HEK293T (cell line): ENCODE data around the gene NADK.
A peak's percentile ranks its signal among the peaks of the same experiment; 100 is the strongest.

ENCODE experiments used
- CTCF ChIA-PET: fragments of 350-600 bp; formaldehyde crosslinking; extraction: SDS; loops from one replicate; lab custom pipeline; 2021; ENCODE audit warnings: antibody characterized with exemption, inconsistent platforms; lab: Yijun Ruan, JAX
- POLR2A ChIA-PET: fragments of 350-600 bp; formaldehyde crosslinking; extraction: SDS; loops from one replicate; lab custom pipeline; 2020; ENCODE audit warnings: antibody characterized with exemption, inconsistent platforms; lab: Yijun Ruan, JAX
- DNase-seq: peaks from one replicate; pipeline ENCODE4 v3.0.0; 2012; ENCODE audit warnings: mixed read lengths; ENCODE audit errors: extremely low spot score
- ARNT ChIP-seq: fragments of 450-650 bp; IDR thresholded peaks from 2 replicates; pipeline ENCODE4 v1.6.1; 2017; ENCODE audit warnings: mild to moderate bottlenecking
- BHLHE40 ChIP-seq: fragments of 450-650 bp; IDR thresholded peaks from 2 replicates; pipeline ENCODE4 v1.6.1; 2016; ENCODE audit warnings: mild to moderate bottlenecking, moderate library complexity, borderline replicate concordance
- CTBP1 ChIP-seq: fragments of 450-650 bp; IDR thresholded peaks from 2 replicates; pipeline ENCODE4 v1.6.1; 2016; ENCODE audit warnings: borderline replicate concordance
- FOXA1 ChIP-seq: fragments of 450-650 bp; IDR thresholded peaks from 2 replicates; pipeline ENCODE4 v1.6.1; 2016; ENCODE audit warnings: mild to moderate bottlenecking
- FOXK2 ChIP-seq: fragments of 450-650 bp; IDR thresholded peaks from 2 replicates; pipeline ENCODE4 v1.6.1; 2016; ENCODE audit warnings: mild to moderate bottlenecking
- FOXM1 ChIP-seq: fragments of 450-650 bp; IDR thresholded peaks from 2 replicates; pipeline ENCODE4 v1.6.1; 2017; ENCODE audit warnings: mild to moderate bottlenecking, borderline replicate concordance
- HDGF ChIP-seq: fragments of 450-650 bp; IDR thresholded peaks from 2 replicates; pipeline ENCODE4 v1.6.1; 2017; ENCODE audit warnings: antibody characterized with exemption, borderline replicate concordance
- L3MBTL2 ChIP-seq: fragments of 450-650 bp; conservative IDR thresholded peaks from 2 replicates; pipeline ENCODE4 v1.6.1; 2016; ENCODE audit warnings: mild to moderate bottlenecking
- LEF1 ChIP-seq: fragments of 450-650 bp; IDR thresholded peaks from 2 replicates; pipeline ENCODE4 v1.6.1; 2017; ENCODE audit warnings: mild to moderate bottlenecking, borderline replicate concordance
- NFRKB ChIP-seq: fragments of 450-650 bp; IDR thresholded peaks from 2 replicates; pipeline ENCODE4 v1.6.1; 2016; ENCODE audit warnings: mild to moderate bottlenecking, moderate library complexity
- SP1 ChIP-seq: fragments of 450-650 bp; IDR thresholded peaks from 2 replicates; pipeline ENCODE4 v1.6.1; 2017
- SUZ12 ChIP-seq: fragments of 450-650 bp; IDR thresholded peaks from 2 replicates; pipeline ENCODE4 v1.6.1; 2016; ENCODE audit warnings: mild to moderate bottlenecking
- TARDBP ChIP-seq: fragments of 450-650 bp; IDR thresholded peaks from 2 replicates; pipeline ENCODE4 v1.6.1; 2016
- ZNF384 ChIP-seq: fragments of 450-650 bp; IDR thresholded peaks from 2 replicates; pipeline ENCODE4 v1.6.1; 2016
- TF ChIP-seq, protein P1 (sequence below): fragments of 450-650 bp; IDR thresholded peaks from 2 replicates; pipeline ENCODE4 v1.6.1; 2016

NADK gene

DNA sequence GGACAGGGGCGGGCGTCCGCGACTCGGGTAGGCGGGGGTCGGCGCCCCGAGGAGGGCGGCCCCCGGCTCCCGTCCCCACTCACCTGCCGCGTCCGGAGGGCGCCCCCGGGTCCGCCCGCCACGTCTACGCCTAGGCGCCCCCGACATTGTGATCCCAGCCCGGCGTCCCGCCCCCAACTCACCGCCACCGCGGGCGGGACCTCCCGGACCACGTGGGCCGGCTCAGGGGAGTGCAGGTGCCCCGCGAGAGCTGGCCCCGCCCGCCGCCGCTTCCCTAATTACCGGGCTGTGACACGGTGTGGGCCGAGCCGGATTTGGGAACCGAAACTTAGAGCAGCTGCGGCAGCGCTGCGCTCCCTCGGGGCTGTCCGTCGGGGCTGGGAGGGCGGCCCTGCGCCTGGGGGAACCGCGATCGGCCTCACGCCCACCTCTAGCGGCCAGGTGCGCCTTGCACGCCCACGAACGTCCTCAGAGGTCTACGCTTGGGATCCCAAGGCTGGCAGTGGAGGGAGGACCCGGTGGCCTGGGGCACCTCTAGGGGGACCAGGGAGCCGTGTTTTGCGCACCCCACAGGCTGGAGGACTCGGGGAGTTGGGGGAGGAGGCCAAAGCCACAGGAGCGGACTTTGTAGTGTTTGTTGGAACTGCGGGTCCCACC, 521 bp upstream of the NADK start:
- ChIA-PET CTCF (no interaction called here), POLR2A (interaction anchor here (0.5 to 2.2 kb wide), 4 partner anchors 74 to 130 kb away, joined by 3 to 9 read pairs (median 3); no protein-coding TSS in a partner anchor)
- peak; percentile 63 for DNase-seq
- TF ChIP-seq HDGF (no peak), L3MBTL2 (peak; percentile 71), BHLHE40 (no peak)

DNA sequence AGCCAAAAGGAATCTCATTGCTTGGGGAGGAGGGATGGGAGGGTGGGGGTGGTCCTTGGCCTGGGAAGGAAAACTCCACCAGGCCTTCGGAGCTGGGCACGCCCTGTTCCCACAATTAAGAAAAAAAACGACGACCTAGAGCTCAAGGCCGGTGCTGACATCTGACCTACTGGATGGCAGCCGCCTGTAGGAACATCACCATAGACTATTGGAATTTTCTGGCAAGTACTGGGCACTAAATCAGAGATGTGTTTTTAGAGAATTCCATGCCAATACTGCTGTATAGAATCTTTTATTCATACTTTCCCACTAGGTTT, 729 bp downstream of the NADK start:
- CTCF ChIA-PET: interaction anchor here (1.0 kb wide), 1 partner anchor 129 kb away, joined by 6 read pairs; no protein-coding TSS in a partner anchor
- POLR2A ChIA-PET: interaction anchor here (0.8 to 1.6 kb wide), 4 partner anchors 9 to 129 kb away, joined by 3 to 9 read pairs (median 5); partner anchors contain the start of gene CDK11A
- TF ChIP-seq ZNF384 (no peak), SP1 (no peak), FOXA1 (no peak), FOXM1 (no peak), SUZ12 (no peak), CTBP1 (no peak)
- TF ChIP-seq, protein P1, sequence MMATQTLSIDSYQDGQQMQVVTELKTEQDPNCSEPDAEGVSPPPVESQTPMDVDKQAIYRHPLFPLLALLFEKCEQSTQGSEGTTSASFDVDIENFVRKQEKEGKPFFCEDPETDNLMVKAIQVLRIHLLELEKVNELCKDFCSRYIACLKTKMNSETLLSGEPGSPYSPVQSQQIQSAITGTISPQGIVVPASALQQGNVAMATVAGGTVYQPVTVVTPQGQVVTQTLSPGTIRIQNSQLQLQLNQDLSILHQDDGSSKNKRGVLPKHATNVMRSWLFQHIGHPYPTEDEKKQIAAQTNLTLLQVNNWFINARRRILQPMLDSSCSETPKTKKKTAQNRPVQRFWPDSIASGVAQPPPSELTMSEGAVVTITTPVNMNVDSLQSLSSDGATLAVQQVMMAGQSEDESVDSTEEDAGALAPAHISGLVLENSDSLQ: no peak
- DNase-seq: no peak

DNA sequence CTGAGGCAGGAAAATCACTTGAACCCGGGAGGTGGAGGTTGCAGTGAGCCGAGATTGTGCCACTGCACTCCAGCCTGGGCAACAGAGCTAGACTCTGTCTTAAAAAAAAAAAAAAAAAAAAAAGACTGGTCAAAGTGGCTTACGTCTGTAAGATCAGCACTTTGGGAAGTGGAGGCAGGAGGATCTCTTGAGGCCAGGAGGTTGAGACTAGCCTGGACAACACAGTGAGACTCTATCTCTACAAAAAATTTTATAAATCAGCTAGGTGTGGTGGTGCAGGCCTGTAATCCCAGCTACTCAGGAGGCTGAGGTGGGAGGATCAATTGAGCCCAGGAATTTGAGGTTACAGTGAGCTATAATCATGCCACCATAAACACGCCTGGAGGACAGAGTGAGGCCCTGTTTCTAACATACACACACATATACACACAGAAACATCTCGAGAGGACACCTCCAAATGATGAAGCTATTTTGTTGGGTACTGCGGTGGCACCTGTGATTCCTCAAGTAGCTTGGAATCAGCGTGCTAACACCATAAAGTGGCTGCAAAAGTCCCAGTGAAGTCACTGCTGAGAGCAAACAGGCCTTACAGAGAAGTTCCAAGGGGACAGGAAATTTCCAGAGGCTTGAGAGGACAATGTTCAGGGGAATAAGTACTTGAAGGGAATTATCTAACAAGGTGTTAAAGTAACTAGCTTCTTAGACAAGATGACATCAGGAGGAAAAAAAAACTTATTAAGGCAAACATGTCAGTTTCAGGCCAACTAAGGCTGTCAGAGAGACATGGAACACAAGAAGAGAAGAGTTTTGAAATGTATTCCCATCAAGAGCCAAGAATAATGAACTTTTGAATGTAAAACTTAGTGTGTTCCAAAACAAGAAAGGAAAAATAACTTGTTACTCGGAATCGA, 1.3 kb downstream of the NADK start:
- POLR2A ChIA-PET: interaction anchor here (0.8 to 1.6 kb wide), 5 partner anchors 9 to 129 kb away, joined by 3 to 9 read pairs (median 4); partner anchors contain the start of gene CDK11A
- TF ChIP-seq SP1 (no peak), NFRKB (no peak), FOXK2 (no peak), ZNF384 (no peak), SUZ12 (no peak), TARDBP (no peak), HDGF (no peak), ARNT (no peak), CTBP1 (no peak), FOXA1 (no peak), BHLHE40 (no peak)
- TF ChIP-seq, protein P1: no peak
- no peak for DNase-seq
- CTCF ChIA-PET: interaction anchor here (1.0 kb wide), 1 partner anchor 129 kb away, joined by 6 read pairs; no protein-coding TSS in a partner anchor

DNA sequence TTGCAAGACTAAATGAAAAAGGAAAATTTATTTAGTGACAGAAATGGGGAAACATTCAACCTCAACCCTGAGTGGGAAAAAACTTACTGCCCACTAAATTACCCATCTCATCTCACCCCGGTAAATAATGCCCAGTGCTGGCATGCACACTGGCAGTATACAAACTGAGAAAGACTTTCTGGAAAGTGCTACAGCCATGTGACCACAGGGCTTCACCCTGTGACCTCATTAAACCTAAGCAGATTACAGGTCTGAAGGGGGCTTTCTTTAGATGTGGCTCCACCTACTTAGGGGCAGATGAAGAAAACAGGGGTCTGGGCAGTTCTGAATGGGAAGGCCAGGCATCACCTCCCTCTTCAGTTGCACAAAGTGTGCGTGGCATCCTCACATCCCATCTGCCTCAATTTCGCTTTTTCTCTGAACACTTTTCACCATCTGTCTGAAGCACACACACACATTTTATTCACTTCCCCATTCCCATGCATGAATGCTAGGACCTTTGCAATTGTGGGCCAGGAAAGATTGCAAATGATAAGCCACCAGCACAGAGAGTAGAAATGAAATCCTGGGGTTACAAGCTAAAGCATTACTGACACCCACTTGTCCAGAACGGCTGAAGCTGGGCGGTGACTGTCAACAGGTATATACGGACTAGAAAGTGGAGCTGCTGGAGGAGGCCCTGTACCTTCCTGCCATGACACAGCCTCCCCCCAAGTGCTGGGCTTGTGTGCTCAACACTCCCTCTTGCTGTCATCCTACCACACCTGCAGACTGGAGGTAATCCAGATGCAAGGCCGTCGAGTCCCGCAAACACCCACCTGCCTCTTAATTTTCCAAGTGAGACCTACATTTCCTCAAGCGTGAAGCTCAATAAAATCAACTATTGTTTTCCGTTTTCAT, 2.7 kb downstream of the NADK start:
- DNase-seq: no peak
- CTCF ChIA-PET: no interaction called here
- TF ChIP-seq ARNT: no peak
- no peak for TF ChIP-seq FOXK2
- TF ChIP-seq BHLHE40: no peak
- TF ChIP-seq LEF1: no peak
- POLR2A ChIA-PET: no interaction called here

DNA sequence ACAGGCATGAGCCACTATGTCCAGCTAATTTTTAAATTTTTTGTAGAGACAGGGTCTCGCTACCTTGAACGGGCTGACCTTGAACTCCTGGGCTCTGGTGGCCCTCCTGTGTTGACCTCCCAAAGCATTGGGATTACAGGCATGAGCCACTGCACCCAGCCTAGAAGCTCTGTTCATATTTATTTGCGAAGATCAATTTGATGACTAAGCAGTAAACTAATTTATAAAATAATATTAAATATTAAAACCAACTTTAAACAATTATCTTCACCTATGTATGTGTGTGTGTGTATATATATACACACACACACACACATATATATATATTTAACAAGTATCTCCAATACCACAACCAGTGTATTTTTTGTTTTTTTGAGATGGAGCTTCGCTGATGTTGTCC, 4.4 kb downstream of the NADK start:
- POLR2A ChIA-PET: no interaction called here
- CTCF ChIA-PET: no interaction called here
- DNase-seq: no peak
- TF ChIP-seq NFRKB (no peak), CTBP1 (no peak), FOXA1 (no peak)

DNA sequence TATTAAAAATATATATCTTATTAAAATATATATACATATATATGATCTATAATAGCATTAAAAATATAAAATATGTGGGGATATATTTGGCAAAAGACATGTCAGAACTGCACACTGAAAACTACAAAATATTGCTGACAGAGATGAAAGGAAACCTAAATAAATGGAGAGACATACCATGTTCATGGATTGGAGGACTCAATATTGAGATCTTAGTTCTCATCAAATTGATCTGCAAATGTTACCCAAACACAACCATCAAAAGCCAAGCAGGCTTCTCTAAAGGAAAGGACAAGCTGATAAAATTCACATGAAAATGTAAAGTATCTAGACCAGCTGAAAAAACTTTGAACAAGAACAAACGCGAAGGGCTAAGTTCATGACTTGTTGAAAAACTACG, 7.2 kb downstream of the NADK start:
- no peak for DNase-seq
- POLR2A ChIA-PET: no interaction called here
- TF ChIP-seq NFRKB (no peak), LEF1 (no peak), HDGF (no peak), SP1 (no peak)
- TF ChIP-seq, protein P1: no peak
- CTCF ChIA-PET: no interaction called here
